GM23338 (cell line): Measurements from ENCODE around the gene KCNK5. TPM values are rescaled to one million over a fixed set of nuclear protein-coding genes. Genes with fewer than 3 reads are reported as not detected.

ENCODE experiments used
- ATAC-seq: fragments of 200-7000 bp; cut with Tn5 transposase; 3 replicates; pipeline ENCODE4 v1.9.1; 2020
- DNase-seq: peaks from one replicate; pipeline ENCODE4 v3.0.0-alpha.2; 2015; ENCODE audit warnings: low spot score
- H2AFZ ChIP-seq: fragments of 200-600 bp; sonication (generic); 2 replicates; pipeline ENCODE4 v1.8.0; 2016; ENCODE audit warnings: antibody characterized with exemption, mild to moderate bottlenecking, moderate library complexity
- H3F3A ChIP-seq: fragments of 200-600 bp; sonication (generic); replicated peaks from 2 replicates; pipeline ENCODE4 v1.8.0; 2017; ENCODE audit warnings: antibody characterized with exemption, mixed run types, low read depth
- H3K27ac ChIP-seq: fragments of 200-600 bp; sonication (generic); 2 replicates; pipeline ENCODE4 v1.6.1; 2016; ENCODE audit warnings: low read depth
- H3K27me3 ChIP-seq: fragments of 200-600 bp; sonication (generic); 2 replicates; pipeline ENCODE4 v1.8.0; 2016; ENCODE audit warnings: mild to moderate bottlenecking, mixed run types, moderate library complexity; ENCODE audit not compliant: insufficient read depth
- H3K36me3 ChIP-seq: fragments of 200-600 bp; sonication (generic); 2 replicates; pipeline ENCODE4 v1.8.0; 2016; ENCODE audit warnings: mild to moderate bottlenecking; ENCODE audit not compliant: insufficient read depth
- H3K4me1 ChIP-seq: fragments of 200-600 bp; sonication (generic); 2 replicates; pipeline ENCODE4 v1.8.0; 2016; ENCODE audit warnings: mild to moderate bottlenecking, moderate library complexity; ENCODE audit not compliant: insufficient read depth
- H3K4me2 ChIP-seq: fragments of 200-600 bp; sonication (generic); 2 replicates; pipeline ENCODE4 v1.7.1; 2017; ENCODE audit warnings: mixed run types
- H3K4me3 ChIP-seq: fragments of 200-600 bp; sonication (generic); 2 replicates; pipeline ENCODE4 v1.6.1; 2016; ENCODE audit warnings: mixed run types
- H3K79me2 ChIP-seq: fragments of 200-600 bp; sonication (generic); replicated peaks from 2 replicates; pipeline ENCODE4 v1.8.0; 2017; ENCODE audit warnings: mild to moderate bottlenecking; ENCODE audit not compliant: insufficient read depth
- H3K9me2 ChIP-seq: fragments of 200-600 bp; sonication (generic); 2 replicates; pipeline ENCODE4 v1.8.0; 2017; ENCODE audit not compliant: insufficient read depth
- H4K20me1 ChIP-seq: fragments of 200-600 bp; sonication (generic); replicated peaks from 2 replicates; pipeline ENCODE4 v1.8.0; 2017; ENCODE audit warnings: mild to moderate bottlenecking; ENCODE audit not compliant: insufficient read depth
- H3K27ac Mint-ChIP-seq: 2 replicates; pipeline ENCODE4 v1.8.0; 2020; ENCODE audit warnings: inconsistent platforms, mild to moderate bottlenecking, moderate library complexity, mixed read lengths
- H3K27me3 Mint-ChIP-seq: 3 replicates; pipeline ENCODE4 v1.8.0; 2022; ENCODE audit warnings: low read depth, mild to moderate bottlenecking, moderate library complexity, mixed read lengths, inconsistent platforms; ENCODE audit not compliant: insufficient read depth, poor library complexity
- H3K36me3 Mint-ChIP-seq: 3 replicates; pipeline ENCODE4 v1.8.0; 2021; ENCODE audit warnings: low read depth, mild to moderate bottlenecking, inconsistent platforms, moderate library complexity, mixed read lengths
- H3K4me1 Mint-ChIP-seq: 3 replicates; pipeline ENCODE4 v1.8.0; 2020; ENCODE audit warnings: mild to moderate bottlenecking, inconsistent platforms, mixed read lengths
- H3K4me3 Mint-ChIP-seq: 3 replicates; pipeline ENCODE4 v1.8.0; 2021; ENCODE audit warnings: moderate library complexity, mild to moderate bottlenecking, inconsistent platforms, mixed read lengths
- H3K9me3 Mint-ChIP-seq: 3 replicates; pipeline ENCODE4 v1.8.0; 2020; ENCODE audit warnings: moderate library complexity, mild to moderate bottlenecking, inconsistent platforms, mixed read lengths
- CREB1 ChIP-seq: fragments of 250-450 bp; sonication (Bioruptor Pico); IDR thresholded peaks from 2 replicates; pipeline ENCODE4 v1.5.0; 2020; ENCODE audit warnings: low read depth, mild to moderate bottlenecking, moderate library complexity
- CTCF ChIP-seq, 2 experiments: fragments of 200-600 bp in 1 of 2; sonication (generic) in 1 of 2; conservative IDR thresholded peaks; 2 replicates each; pipeline versions ENCODE4 v1.5.1 to v1.6.1; 2016 to 2017; ENCODE audit warnings: antibody characterized with exemption in 2 of 2, low read depth in 2 of 2, mild to moderate bottlenecking in 2 of 2, moderate library complexity in 1 of 2
- ETS1 ChIP-seq: IDR thresholded peaks from 2 replicates; pipeline ENCODE4 v1.6.1; 2016; ENCODE audit warnings: antibody characterized with exemption
- EZH2 ChIP-seq: fragments of 200-600 bp; sonication (generic); IDR thresholded peaks from one replicate; pipeline ENCODE4 v1.8.0; 2017; ENCODE audit warnings: antibody characterized with exemption, mild to moderate bottlenecking, low read depth; ENCODE audit not compliant: unreplicated experiment
- EZH2phosphoT487 ChIP-seq: fragments of 200-600 bp; sonication (generic); IDR thresholded peaks from one replicate; pipeline ENCODE4 v1.8.1; 2018; ENCODE audit warnings: antibody characterized with exemption; ENCODE audit not compliant: unreplicated experiment
- JUNB ChIP-seq: IDR thresholded peaks from one replicate; pipeline ENCODE4 v1.6.1; 2016; ENCODE audit warnings: antibody characterized with exemption; ENCODE audit not compliant: unreplicated experiment
- NANOG ChIP-seq: IDR thresholded peaks from 2 replicates; pipeline ENCODE4 v1.6.1; 2016; ENCODE audit warnings: antibody characterized with exemption, borderline replicate concordance
- STAT1 ChIP-seq: IDR thresholded peaks from one replicate; pipeline ENCODE4 v1.6.1; 2016; ENCODE audit warnings: antibody characterized with exemption; ENCODE audit not compliant: unreplicated experiment
- ZNF114 ChIP-seq: fragments of 250-450 bp; sonication (Bioruptor Pico); IDR thresholded peaks from 2 replicates; pipeline ENCODE4 v1.5.0; 2020; ENCODE audit warnings: mild to moderate bottlenecking, moderate library complexity
- ZNF331 ChIP-seq: fragments of 250-450 bp; sonication (Bioruptor Pico); IDR thresholded peaks from 2 replicates; pipeline ENCODE4 v1.5.0; 2020; ENCODE audit warnings: low read depth, mild to moderate bottlenecking, moderate library complexity
- ZNF462 ChIP-seq: fragments of 250-450 bp; sonication (Bioruptor Pico); IDR thresholded peaks from 2 replicates; pipeline ENCODE4 v1.5.0; 2020; ENCODE audit warnings: mild to moderate bottlenecking, moderate library complexity
- polyA plus RNA-seq: library from polyadenylated mRNA; unstranded; fragments of >200 nt; fragmentation: Nextera tagmentation; extraction: Ambion mirVana; gene quantifications from 2 replicates; pipeline ENCODE4 v1.2.1, GENCODE V29; 2016
- total RNA-seq: library from RNA; depleted of rRNA; stranded (reverse); fragments of >200 nt; shearing (Covaris generic); gene quantifications from 2 replicates; pipeline ENCODE4 v1.2.3, GENCODE V29; 2014
- TF ChIP-seq, protein P1 (sequence below): IDR thresholded peaks from one replicate; pipeline ENCODE4 v1.6.1; 2018; ENCODE audit warnings: antibody characterized with exemption; ENCODE audit not compliant: unreplicated experiment

The KCNK5 gene
- total and polyA plus RNA-seq, 2 experiments from 2014 or later, result 9.5 to 57.4 TPM

DNA sequence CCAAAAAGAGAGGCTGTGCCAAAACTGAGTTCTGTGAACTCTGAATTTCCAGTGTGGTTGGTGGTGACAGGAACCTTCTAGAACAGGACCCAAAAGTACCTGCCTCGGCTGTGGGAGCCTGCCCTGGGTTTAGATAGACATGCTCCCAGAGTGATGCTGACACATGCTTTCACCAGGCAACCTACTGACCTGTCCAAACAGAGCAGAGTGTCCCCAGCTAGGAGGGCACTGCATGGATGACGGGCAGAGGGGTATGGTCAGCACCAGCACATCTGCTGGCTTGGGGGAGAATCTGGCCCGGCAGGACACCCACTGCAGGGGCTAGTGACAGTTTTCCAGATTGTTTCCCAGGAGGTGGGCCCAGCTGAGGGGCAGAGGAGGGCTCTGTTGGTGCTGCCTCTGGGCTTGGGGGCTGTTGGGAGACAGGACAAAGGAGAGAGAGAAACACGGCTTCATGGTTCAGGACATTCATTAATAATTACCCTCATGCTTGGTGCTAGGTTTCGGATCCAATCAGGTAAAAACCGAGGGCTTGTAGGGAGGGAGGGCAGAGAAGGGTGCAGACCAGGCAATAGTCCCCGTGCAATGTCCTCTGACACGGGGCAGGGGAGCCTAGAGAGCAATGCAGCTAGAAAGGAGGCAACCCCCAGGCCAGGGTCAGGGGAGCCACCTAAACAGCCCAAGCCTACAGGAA is 15.0 kb downstream of the KCNK5 start:
- Mint-ChIP-seq H3K4me1 (peaks cover 65% of the 10 kb centered on the region), H3K27me3 (peaks cover 8% of the 10 kb centered on the region), H3K4me3 (no peak overlapping the region), H3K27ac (peak overlapping the region; percentile 62), H3K9me3 (no peaks in the 10 kb centered on the region), H3K36me3 (peaks cover 30% of the 10 kb centered on the region)
- Histone ChIP-seq H3K4me1 (peaks cover 56% of the 10 kb centered on the region), H3K9me2 (no peaks in the 10 kb centered on the region), H3K27ac (no peak overlapping the region), H3K4me2 (no peak overlapping the region), H3K36me3 (peaks cover 2% of the 10 kb centered on the region; the same call in 1 of the 2 replicates), H4K20me1 (peaks cover 45% of the 10 kb centered on the region), H2AFZ (no peak overlapping the region), H3K79me2 (peaks cover 99% of the 10 kb centered on the region), H3F3A (peaks cover 4% of the 10 kb centered on the region; the same call in 1 of the 2 replicates), H3K27me3 (no peaks in the 10 kb centered on the region), H3K4me3 (no peak overlapping the region)
- ATAC-seq, result no peak
- TF ChIP-seq NANOG (no peak), ETS1 (no peak), ZNF331 (CRISPR knock-in tag) (no peak), CREB1 (CRISPR knock-in tag) (no peak), ZNF462 (CRISPR knock-in tag) (no peak), EZH2phosphoT487 (no peak), ZNF114 (CRISPR knock-in tag) (no peak), EZH2 (no peak), JUNB (no peak), CTCF (conservative IDR thresholded peaks at IDR 0.05; ENCODE audit: low read depth in 2 of 2) (no peak), STAT1 (no peak)
- TF ChIP-seq, protein P1, sequence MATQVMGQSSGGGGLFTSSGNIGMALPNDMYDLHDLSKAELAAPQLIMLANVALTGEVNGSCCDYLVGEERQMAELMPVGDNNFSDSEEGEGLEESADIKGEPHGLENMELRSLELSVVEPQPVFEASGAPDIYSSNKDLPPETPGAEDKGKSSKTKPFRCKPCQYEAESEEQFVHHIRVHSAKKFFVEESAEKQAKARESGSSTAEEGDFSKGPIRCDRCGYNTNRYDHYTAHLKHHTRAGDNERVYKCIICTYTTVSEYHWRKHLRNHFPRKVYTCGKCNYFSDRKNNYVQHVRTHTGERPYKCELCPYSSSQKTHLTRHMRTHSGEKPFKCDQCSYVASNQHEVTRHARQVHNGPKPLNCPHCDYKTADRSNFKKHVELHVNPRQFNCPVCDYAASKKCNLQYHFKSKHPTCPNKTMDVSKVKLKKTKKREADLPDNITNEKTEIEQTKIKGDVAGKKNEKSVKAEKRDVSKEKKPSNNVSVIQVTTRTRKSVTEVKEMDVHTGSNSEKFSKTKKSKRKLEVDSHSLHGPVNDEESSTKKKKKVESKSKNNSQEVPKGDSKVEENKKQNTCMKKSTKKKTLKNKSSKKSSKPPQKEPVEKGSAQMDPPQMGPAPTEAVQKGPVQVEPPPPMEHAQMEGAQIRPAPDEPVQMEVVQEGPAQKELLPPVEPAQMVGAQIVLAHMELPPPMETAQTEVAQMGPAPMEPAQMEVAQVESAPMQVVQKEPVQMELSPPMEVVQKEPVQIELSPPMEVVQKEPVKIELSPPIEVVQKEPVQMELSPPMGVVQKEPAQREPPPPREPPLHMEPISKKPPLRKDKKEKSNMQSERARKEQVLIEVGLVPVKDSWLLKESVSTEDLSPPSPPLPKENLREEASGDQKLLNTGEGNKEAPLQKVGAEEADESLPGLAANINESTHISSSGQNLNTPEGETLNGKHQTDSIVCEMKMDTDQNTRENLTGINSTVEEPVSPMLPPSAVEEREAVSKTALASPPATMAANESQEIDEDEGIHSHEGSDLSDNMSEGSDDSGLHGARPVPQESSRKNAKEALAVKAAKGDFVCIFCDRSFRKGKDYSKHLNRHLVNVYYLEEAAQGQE, result no peak
- DNase-seq, result no peak
